ENCODE results near the gene EIF4EBP2.

EIF4EBP2 gene

DNA sequence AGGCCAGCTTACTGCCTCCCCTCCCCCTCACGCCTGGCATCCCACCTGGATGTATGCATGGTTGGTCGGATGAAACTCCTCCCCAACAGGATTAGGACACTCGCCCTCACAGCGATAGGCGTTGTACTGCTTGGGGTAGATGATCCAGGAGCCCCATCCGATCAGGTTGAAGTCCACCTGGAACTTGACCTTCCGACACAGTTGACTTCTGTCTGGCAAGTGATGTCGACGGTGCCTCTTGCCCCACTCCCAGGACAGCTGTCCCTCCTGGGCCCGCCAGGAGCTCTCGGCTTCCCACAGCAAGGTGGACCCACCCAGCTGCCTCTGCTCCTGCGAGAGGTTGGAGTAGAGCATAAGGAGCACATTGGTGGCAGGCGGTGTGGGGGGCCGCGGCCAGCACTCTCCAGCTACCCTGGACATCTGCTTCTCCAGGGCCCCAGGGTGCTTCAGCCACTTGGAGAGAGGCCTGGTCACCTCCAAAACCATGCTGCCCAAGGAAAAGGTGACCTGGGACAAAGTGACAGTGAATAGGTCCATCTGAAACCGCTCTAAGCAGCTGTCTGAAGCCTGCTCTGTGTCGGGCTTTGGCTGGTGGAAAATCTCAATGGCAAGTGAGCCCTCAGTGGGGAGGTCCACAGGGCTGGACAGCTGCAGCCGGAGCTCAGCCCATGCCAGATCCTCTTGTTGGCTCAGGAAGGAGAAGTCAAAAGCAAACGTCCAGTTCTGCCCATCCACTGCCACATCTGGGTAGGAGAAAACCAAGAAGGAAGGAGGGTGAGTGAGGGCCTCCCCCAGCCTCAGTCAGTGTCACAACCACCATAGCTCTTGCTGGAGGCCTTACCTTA, 31.5 kb downstream of the EIF4EBP2 start:
- Mint-ChIP-seq H3K4me1 (peaks cover 15% of the 10 kb centered on the region), H3K27me3 (peaks cover 22% of the 10 kb centered on the region), H3K9me3 (no peaks in the 10 kb centered on the region), H3K27ac (peak overlapping the region in 1 of 2 donors; percentile 79), H3K4me3 (no peak overlapping the region)
- DNase-seq (no peak), ATAC-seq (no peak)

DNA sequence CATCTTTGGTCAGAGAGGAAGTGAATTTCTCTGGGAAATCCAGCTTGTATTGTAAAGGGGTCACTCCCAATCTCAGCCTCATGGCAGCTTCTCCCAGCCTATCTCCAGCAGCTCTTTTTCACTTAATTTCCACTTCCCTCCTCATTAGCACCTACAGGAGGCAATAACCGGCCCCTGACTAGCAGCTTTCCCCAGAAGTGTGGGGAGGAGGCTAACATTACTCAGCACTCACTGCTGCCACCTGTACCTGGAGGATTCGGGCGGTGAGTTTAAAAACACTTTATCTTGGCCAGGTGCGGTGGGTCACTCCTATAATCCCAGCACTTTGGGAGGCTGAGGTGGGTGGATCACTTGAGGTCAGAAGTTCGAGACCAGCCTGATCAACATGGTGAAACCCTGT, 33.8 kb downstream of the EIF4EBP2 start:
- H3K4me3 Mint-ChIP-seq: no peak overlapping the region
- H3K9me3 Mint-ChIP-seq: no peaks in the 10 kb centered on the region
- no peak for DNase-seq
- no peak overlapping the region for H3K27ac Mint-ChIP-seq
- H3K27me3 Mint-ChIP-seq: peaks cover 45% of the 10 kb centered on the region
- no peak for ATAC-seq
- peaks cover 20% of the 10 kb centered on the region for H3K4me1 Mint-ChIP-seq

DNA sequence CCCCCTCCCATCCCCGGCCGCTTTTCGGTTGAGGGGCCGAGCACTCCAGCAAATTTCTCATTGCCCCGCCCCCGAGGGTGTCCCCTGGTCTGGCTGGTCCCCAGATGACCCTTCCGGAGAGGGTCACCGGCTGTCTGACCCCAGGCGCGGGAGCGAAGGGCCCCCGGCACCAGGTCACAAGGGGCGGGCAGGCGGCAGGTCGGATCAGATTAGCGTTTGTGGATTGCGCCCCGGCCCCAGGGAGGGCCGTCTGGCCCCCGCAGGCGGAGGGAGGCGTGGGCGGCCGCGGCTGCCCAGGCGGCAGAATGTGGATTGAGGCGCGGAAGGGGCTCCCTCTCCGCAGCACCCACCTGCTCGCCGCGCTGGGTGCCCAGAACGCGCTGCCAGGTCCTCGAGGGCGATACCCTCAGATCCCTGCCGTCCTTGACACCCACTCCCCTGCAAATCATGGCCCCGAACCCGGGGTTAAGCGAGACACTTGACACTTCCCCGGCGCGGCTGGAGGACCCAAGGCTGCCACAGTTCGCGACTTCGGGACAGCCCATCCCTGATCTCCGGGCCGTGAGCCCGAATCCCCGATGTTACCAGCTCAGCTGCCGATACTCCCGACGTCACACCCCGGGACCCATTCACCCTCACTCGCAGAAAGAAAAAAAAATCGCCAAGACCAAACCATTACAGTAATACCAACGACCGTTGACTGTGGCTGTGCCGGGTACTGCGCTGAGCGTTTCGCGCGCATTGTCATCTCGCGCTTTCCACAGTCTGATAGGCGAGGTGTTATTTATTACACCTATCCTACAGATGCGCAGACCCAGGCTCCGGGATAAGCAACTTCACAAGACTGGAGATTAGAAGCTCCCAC, 36.6 kb downstream of the EIF4EBP2 start:
- Mint-ChIP-seq H3K4me3 (peak overlapping the region; percentile 58 to 81), H3K27me3 (peaks cover 58% of the 10 kb centered on the region), H3K4me1 (peaks cover 16% of the 10 kb centered on the region), H3K27ac (peak overlapping the region in 1 of 2 donors; percentile 57), H3K9me3 (no peaks in the 10 kb centered on the region)
- ATAC-seq (peak; percentile 66), DNase-seq (no peak)

DNA sequence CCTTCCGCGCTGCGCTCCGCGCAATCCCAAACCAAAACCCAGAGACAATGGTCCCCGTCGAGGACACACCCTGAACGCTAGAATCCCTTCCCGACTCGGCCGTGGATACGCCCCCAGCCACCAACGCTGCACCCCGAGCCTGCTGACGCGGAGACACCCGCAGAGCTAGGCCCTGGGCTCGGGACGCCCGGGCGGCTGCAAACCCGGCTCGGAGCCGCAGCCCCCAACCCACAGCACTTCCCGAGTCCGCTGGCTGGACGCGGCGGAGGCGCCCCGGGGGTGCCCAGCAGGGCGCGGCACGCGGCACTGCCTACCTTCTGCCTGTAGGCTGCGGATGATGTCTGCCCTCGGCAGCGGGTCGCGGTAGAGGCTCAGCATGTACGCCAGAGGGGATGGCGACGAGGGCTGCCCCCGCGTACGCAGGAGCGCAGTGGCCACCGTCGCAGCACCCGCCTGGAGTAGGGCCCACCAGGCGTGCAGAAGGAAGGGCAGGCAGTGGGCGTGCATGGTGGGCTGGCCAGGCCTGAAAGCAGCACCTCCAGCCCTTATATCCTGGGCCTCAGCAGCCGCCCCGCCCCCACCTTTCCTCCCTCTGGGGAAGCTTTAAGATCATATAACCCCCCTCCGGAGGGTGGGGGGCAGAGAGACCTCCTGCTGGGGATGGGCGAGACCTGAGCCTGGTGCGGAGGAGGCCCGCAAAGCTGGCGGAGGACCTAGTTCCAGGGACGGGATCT, 37.4 kb downstream of the EIF4EBP2 start, which contains the start of gene NODAL:
TSS of gene NODAL (minus strand) at position 521 of the 734 bp plus-strand sequence. CDS start at position 507, 14 bp downstream.
- ATAC-seq: peak; percentile 72
- no peaks in the 10 kb centered on the region for H3K9me3 Mint-ChIP-seq

DNA sequence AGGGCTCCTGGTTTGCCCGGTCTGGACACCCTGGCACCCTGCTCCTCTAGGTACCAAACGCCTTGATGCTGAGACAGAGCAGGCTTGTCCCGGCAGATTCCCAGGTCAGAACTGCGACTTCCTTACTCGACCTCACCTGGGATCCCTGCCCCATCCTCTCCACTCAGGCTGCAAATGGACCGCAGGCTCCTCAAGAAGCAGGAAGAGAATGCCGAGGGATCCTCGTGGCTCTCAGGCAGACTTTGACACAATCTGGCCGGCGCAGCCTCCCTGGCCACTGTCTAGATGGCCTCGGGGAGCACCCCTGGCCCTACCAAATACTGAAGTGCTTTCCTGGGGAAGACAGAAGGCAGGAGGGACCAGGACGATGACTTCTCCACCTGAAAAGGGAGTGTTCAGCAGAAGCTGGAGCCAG, 38.0 kb downstream of the EIF4EBP2 start:
- peaks cover 16% of the 10 kb centered on the region for H3K4me1 Mint-ChIP-seq
- no peak for DNase-seq
- H3K4me3 Mint-ChIP-seq: peak overlapping the region in 1 of 2 donors; percentile 58
- peaks cover 58% of the 10 kb centered on the region for H3K27me3 Mint-ChIP-seq
- no peak for ATAC-seq
- no peaks in the 10 kb centered on the region for H3K9me3 Mint-ChIP-seq
- no peak overlapping the region for H3K27ac Mint-ChIP-seq

More for the DNA sequence above, 37.4 kb downstream of the EIF4EBP2 start, which contains the start of gene NODAL:
- H3K4me1 Mint-ChIP-seq: peaks cover 16% of the 10 kb centered on the region
- peak within 1 kb of the TSS; percentile 58 to 81 for H3K4me3 Mint-ChIP-seq
- peaks cover 58% of the 10 kb centered on the region for H3K27me3 Mint-ChIP-seq
- peak within 1 kb of the TSS in 1 of 2 donors; percentile 57 for H3K27ac Mint-ChIP-seq
- DNase-seq: no peak

DNA sequence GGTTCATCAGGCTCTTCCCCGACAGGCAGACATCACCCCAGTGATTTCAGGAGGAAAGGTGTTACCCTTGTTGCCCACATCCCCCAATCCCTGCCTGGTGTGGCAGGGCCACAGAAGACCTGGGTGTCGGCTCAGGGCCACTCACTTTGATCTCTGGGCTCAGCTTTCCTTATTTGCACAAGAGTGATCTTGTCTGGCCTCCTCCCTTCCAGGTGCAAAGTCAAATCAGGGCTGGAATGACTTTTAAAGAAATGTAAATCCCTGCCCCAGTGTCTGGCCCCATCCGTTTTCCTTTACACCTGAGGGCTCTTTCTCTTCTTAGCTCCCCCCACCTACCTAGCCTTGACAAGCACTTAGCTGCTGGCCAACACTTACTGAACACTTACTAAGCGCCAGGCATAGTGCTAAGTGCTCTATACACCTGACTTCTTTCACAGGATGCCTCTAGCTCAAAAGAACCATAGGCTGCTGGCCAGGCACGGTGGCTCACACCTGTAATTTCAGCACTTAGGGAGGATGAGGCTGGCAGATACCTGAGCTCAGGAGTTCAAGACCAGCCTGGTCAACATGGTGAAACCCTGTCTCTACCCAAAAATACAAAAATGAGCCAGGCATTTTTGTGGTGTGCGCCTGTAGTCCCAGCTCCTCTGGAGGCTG, 38.5 kb downstream of the EIF4EBP2 start:
- H3K4me1 Mint-ChIP-seq: peaks cover 16% of the 10 kb centered on the region
- H3K4me3 Mint-ChIP-seq: no peak overlapping the region
- DNase-seq: no peak
- no peak overlapping the region for H3K27ac Mint-ChIP-seq
- no peaks in the 10 kb centered on the region for H3K9me3 Mint-ChIP-seq
- no peak for ATAC-seq
- peaks cover 58% of the 10 kb centered on the region for H3K27me3 Mint-ChIP-seq

DNA sequence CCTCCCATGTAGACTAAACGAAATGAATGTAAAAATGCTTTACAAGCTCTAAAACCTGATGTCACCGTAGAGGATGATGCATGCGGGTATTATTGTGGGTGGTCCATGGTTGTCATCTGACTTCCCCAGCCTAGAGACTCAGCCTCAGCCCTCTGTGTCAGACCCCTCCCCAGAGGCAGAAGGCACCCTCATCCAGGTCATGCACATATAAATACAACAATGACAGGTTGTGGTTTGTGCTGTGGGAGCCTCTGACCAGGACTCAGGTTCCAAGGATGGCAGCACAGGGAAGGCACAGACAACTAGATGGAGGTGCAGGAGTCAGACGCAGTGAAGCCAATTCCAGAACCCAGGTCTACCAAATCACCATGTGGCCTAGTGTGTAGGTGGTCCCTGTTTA, 40.8 kb downstream of the EIF4EBP2 start:
- Mint-ChIP-seq H3K9me3 (no peaks in the 10 kb centered on the region), H3K27me3 (peaks cover 53% of the 10 kb centered on the region), H3K4me3 (no peak overlapping the region), H3K4me1 (peaks cover 16% of the 10 kb centered on the region), H3K27ac (no peak overlapping the region)
- ATAC-seq: no peak
- DNase-seq: no peak

DNA sequence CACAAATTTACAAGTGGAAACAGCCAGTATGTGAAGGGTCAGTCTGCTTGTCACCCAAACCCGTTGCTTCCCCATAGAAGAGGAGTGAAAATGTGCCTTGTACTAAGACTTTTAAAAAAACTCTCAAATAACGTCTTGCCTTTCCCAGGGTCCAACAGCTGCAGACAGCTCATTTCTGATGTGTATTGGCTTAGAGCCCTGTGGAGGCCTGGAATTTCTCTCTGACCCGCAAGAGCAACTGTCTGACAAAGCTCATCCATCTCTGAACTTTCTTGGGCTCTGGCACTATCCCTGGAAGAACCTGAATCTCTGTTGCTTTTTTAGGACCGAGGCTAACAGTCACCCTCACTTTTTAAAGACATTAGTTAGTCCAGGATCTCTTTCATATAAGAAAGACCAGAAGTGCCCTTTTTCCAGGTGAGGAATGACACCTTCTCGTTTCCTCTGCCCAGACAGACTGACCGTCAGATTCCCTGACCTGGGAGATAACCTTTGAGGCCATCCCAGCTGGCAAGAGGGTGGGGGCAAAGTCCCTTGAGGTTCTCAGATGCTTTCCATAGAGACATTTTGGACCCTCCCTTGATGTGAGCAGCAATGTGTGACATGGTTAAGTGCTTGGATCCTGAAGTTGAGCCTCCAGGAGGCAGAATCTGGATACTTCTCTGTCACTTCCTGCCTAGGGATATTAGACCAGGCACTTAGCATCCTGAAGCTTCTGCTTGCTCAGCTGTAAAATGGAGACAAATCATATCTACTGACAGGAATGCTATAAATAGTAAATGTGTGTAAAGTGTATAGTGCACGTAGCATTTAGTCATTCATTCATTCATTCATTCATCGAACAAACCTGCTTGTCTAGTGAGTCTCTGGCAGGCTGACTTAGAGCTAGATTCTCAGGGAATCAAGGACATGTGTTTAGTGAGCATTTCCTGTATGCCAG, 42.0 kb downstream of the EIF4EBP2 start:
- H3K27me3 Mint-ChIP-seq: peaks cover 40% of the 10 kb centered on the region
- no peak overlapping the region for H3K27ac Mint-ChIP-seq
- H3K9me3 Mint-ChIP-seq: no peaks in the 10 kb centered on the region
- no peak for DNase-seq
- ATAC-seq: no peak
- H3K4me1 Mint-ChIP-seq: peaks cover 10% of the 10 kb centered on the region
- H3K4me3 Mint-ChIP-seq: no peak overlapping the region

DNA sequence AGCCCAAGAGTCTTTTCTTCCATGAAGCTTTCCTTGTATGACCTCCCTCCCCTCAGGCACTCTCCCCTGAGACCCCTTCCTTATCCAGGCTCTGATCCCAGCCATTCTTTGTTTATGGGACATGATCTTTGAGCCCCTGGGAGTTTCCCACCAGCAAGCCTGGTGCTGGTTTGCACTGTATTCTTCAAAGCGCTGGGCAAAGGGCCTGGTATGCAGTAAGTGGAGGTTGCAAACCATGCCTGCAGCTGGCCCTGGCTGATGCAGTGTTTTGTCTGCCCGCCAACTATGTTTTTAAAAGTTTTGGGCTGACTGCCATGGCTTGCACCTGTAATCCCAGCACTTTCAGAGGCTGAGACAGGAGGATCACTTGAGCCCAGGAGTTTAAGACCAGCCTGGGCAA, 44.3 kb downstream of the EIF4EBP2 start:
- DNase-seq (no peak), ATAC-seq (no peak)
- no peaks in the 10 kb centered on the region for H3K9me3 Mint-ChIP-seq
- H3K27ac Mint-ChIP-seq: peak overlapping the region in 1 of 2 donors; percentile 9
- no peak overlapping the region for H3K4me3 Mint-ChIP-seq
- H3K4me1 Mint-ChIP-seq: no peaks in the 10 kb centered on the region
- H3K27me3 Mint-ChIP-seq: peaks cover 18% of the 10 kb centered on the region

DNA sequence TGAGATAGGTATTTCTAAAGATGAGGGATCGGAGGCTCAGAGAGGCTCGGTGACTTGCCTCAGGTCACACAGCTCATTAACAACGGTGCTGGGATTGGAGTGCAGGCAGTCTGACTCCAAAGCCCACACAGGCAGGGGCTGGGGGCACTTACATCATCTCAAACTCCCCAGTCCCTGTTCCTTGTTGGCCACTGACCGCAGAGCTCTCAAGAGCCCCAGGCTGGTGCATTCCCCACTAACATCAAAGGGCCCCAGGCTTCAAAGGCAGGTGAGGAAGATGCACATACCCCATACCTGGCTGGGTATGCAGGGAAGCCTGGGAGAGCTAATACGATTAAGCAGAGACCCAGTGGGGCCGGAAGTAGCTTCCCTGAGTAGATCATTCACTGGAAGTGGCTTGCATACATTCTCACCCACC, 51.3 kb downstream of the EIF4EBP2 start:
- no peak overlapping the region for H3K4me3 Mint-ChIP-seq
- H3K9me3 Mint-ChIP-seq: no peaks in the 10 kb centered on the region
- ATAC-seq (no peak), DNase-seq (no peak)
- H3K27me3 Mint-ChIP-seq: peaks cover 54% of the 10 kb centered on the region
- H3K4me1 Mint-ChIP-seq: peaks cover 13% of the 10 kb centered on the region
- H3K27ac Mint-ChIP-seq: no peak overlapping the region

DNA sequence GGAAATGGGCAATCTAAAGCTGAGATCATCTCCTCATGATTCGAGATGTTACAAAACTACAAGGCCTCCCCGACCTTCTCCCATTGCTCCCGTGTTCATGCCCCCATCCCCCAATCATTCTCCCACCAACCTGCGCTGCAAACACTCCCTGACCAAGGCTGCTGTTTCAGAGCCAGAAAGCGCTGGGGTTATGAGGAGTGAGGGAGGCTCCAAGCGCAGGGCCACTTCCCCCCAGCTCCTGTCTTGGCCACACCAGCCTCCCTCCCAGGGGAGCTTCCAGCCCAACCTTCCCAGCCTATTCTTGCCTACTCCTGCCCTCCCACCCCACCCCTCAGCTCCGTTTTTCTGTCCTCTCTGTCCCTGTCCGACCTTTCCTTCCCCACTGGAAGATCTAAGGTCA, 52.2 kb downstream of the EIF4EBP2 start:
- ATAC-seq: no peak
- peaks cover 63% of the 10 kb centered on the region for H3K27me3 Mint-ChIP-seq
- no peak for DNase-seq
- peaks cover 16% of the 10 kb centered on the region for H3K4me1 Mint-ChIP-seq
- no peaks in the 10 kb centered on the region for H3K9me3 Mint-ChIP-seq
- H3K4me3 Mint-ChIP-seq: no peak overlapping the region
- H3K27ac Mint-ChIP-seq: no peak overlapping the region

DNA sequence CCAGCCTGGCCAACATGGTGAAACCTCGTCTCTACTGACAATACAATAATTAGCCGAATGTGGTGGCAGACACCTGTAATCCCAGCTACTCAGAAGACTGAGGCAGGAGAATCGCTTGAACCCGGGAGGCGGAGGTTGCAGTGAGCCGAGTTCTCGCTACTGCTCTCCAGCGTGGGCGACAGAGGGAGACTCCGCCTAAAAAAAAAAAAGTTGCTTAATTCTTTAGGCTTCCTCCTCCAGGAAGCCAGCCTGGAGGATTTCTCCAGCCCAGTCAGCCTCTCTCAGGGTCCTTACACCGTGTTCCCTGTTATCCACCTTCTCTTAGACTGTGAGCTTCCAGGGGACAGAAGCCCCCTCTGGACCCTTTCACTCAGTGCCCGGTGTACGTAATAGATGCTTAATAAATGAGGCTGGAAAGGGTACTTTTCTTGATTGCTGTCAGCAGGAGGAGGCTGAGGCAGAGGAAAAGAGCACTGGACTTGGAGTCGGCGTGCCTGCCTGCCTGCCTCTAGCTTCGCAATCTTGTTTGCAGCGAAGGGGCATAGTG, 53.9 kb downstream of the EIF4EBP2 start:
- DNase-seq (no peak), ATAC-seq (no peak)
- H3K9me3 Mint-ChIP-seq: no peaks in the 10 kb centered on the region
- H3K27me3 Mint-ChIP-seq: peaks cover 67% of the 10 kb centered on the region
- no peak overlapping the region for H3K27ac Mint-ChIP-seq
- peaks cover 19% of the 10 kb centered on the region for H3K4me1 Mint-ChIP-seq
- H3K4me3 Mint-ChIP-seq: no peak overlapping the region

DNA sequence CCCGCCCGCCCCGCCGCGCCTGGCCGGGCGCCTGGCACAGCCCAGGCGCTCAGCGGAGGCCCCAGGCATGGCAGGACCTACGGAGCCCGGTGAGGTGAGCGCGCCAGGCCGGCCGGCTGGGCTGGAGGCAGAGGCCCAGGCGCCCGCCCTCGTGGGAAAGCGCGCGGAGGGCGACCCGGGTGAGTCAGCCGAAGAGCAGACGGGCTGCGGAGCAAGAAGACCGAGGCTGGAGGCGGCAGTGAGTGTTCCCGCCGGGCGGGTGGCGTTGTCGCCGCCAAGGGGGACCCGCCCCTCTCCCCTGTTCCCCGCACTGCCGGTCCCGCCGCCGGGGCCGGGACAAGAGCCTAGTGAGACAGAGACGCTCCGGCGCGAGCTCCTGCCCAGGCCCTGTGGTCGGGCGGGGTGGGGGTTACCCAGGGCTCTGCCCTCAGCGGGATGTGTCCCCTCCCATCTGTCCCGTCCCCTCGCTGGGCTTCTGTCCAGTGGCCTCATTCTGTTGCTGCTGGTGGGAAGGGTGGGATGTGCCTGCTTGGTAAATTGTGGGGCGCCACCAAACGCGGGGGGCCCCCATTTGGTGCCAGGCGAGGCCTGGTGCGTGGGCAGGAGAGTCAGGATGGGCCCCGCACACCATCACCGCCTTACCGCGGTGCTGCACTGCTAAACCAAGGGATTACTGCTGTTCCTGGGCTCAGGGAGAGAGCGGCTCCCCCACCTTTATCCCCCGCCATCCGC, 54.5 kb downstream of the EIF4EBP2 start:
- DNase-seq (peak; percentile 47 to 51), ATAC-seq (peak; percentile 73)
- peaks cover 19% of the 10 kb centered on the region for H3K4me1 Mint-ChIP-seq
- peak overlapping the region; percentile 58 to 69 for H3K4me3 Mint-ChIP-seq
- no peaks in the 10 kb centered on the region for H3K9me3 Mint-ChIP-seq
- peaks cover 67% of the 10 kb centered on the region for H3K27me3 Mint-ChIP-seq
- H3K27ac Mint-ChIP-seq: peak overlapping the region in 1 of 2 donors; percentile 27

Measured in stimulated activated naive CD8-positive, alpha-beta T cell treated with anti-CD3 and anti-CD28 coated beads, Interleukin-15, amount 100 ng/mL, for 72 hours (primary cell).